Mucosa of stomach (tissue), 1 donor: ENCODE results near the gene OGFOD2.

Experiments used
- H3K27me3 ChIP-seq: one replicate; pipeline ENCODE4 v1.7.0; 2013; ENCODE audit warnings: mild to moderate bottlenecking, low read length; ENCODE audit not compliant: control insufficient read depth, insufficient read depth
- H3K36me3 ChIP-seq: one replicate; pipeline ENCODE4 v1.7.0; 2013; ENCODE audit warnings: low read length; ENCODE audit not compliant: control insufficient read depth, insufficient read depth
- H3K4me1 ChIP-seq: one replicate; pipeline ENCODE4 v1.7.0; 2013; ENCODE audit warnings: mild to moderate bottlenecking, low read length; ENCODE audit not compliant: control insufficient read depth, insufficient read depth
- H3K4me3 ChIP-seq: one replicate; pipeline ENCODE4 v1.7.0; 2013; ENCODE audit warnings: low read length
- H3K9ac ChIP-seq: one replicate; pipeline ENCODE4 v1.7.0; 2013; ENCODE audit warnings: mild to moderate bottlenecking, low read length, moderate library complexity
- H3K9me3 ChIP-seq: one replicate; pipeline ENCODE4 v1.7.0; 2013; ENCODE audit warnings: mild to moderate bottlenecking, low read length, moderate library complexity; ENCODE audit not compliant: control insufficient read depth
- donor health status: Pancreatic carcinoma.

The OGFOD2 gene

DNA sequence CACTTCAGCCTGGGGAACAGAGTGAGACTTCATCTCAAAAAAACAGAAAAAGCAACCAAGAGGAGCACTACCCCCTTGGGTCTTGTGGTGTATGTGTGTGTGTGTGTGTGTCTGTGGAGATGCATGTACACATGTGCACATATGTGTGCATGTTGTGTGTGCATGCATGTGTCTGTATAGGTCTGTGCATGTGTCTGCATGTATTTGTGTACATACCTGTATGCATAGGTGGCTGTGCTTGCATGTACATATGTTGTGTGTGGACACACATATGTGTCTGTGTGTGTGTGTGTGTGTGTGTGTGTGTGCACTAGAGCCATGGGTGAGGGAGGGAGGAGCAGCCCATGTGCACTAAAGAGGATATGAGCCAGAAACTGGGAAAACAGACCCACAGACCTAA is 54.5 kb downstream of the OGFOD2 start:
- no peak overlapping the region for H3K9ac ChIP-seq
- H3K36me3 ChIP-seq = no peaks in the 10 kb centered on the region
- no peaks in the 10 kb centered on the region for H3K9me3 ChIP-seq
- H3K4me3 ChIP-seq = no peak overlapping the region
- no peaks in the 10 kb centered on the region for H3K27me3 ChIP-seq
- H3K4me1 ChIP-seq = no peaks in the 10 kb centered on the region
